Lower leg skin (tissue), 4 donors: ENCODE data around the gene C18orf63. TPM values are rescaled to one million over a fixed set of nuclear protein-coding genes. Genes with fewer than 3 reads are reported as not detected.

Experiments
- DNase-seq, 2 donors: peaks; one replicate each; pipeline ENCODE4 v3.0.0-alpha.2; 2019; ENCODE audit warnings: low spot score in 2 of 2
- H3K4me3 ChIP-seq: fragments of 200-600 bp; sonication (generic); 2 replicates; pipeline ENCODE4 v1.5.1; 2017; ENCODE audit warnings: mild to moderate bottlenecking, low read depth; ENCODE audit not compliant: poor library complexity, severe bottlenecking
- POLR2A ChIP-seq, 2 donors: fragments of 450-650 bp; IDR thresholded peaks; one replicate each; pipeline ENCODE4 v1.6.1; 2016 to 2017; ENCODE audit warnings: antibody characterized with exemption in 2 of 2, mild to moderate bottlenecking in 1 of 2, moderate library complexity in 1 of 2
- WGBS, 2 donors: methylation state at CpG; one replicate each; pipeline ENCODE4 v1.1.5; 2018; 5-methylcytosine and 5-hydroxymethylcytosine counted together
- intact Hi-C: fragments of 100-400 bp; cut with DNase I; formaldehyde crosslinking; loops from one replicate; pipeline ENCODE4 v1.15.0; 2023; ENCODE audit warnings: low total_unique reads
- total RNA-seq, 4 donors: library from RNA; depleted of rRNA; stranded (reverse); fragments of >200 nt; gene quantifications; one replicate each; pipeline ENCODE4 v1.1.0, GENCODE V29; 2016
- TF ChIP-seq, protein P1 (sequence below), 3 donors: fragments of 450-650 bp; IDR thresholded peaks; one replicate each; pipeline ENCODE4 v1.5.1; 2016; ENCODE audit warnings: antibody characterized with exemption in 3 of 3, mild to moderate bottlenecking in 3 of 3, moderate library complexity in 2 of 3

C18orf63 gene
- total RNA-seq, 4 donors from 2014 or later = not detected

DNA sequence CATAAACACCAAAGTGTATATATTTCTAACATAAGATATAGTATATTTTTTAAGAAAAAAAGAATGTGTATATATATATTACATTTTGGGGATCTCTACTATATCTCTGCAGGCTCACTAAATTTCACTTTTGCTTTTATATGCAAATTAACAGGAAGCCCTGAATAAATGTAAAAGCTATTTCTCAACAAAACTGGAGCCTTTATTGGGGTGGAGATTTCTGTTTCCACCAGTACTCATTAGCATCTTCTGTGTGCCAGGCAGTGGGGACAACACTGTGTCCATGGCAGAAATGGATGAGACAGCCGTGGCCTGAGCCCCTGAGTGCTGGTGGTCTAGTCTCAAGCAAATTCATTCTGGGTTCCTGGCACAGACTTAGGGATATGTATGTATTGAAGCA is 41.3 kb downstream of the C18orf63 start:
- intact Hi-C loops = loop anchor here (10.0 kb wide), 1 partner anchor 198 kb away; no protein-coding TSS in a partner anchor
- WGBS, 2 donors = 74 to 90% methylated on average over 1 of the region's 1 CpG
- DNase-seq = no peak
- TF ChIP-seq, protein P1, sequence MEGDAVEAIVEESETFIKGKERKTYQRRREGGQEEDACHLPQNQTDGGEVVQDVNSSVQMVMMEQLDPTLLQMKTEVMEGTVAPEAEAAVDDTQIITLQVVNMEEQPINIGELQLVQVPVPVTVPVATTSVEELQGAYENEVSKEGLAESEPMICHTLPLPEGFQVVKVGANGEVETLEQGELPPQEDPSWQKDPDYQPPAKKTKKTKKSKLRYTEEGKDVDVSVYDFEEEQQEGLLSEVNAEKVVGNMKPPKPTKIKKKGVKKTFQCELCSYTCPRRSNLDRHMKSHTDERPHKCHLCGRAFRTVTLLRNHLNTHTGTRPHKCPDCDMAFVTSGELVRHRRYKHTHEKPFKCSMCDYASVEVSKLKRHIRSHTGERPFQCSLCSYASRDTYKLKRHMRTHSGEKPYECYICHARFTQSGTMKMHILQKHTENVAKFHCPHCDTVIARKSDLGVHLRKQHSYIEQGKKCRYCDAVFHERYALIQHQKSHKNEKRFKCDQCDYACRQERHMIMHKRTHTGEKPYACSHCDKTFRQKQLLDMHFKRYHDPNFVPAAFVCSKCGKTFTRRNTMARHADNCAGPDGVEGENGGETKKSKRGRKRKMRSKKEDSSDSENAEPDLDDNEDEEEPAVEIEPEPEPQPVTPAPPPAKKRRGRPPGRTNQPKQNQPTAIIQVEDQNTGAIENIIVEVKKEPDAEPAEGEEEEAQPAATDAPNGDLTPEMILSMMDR (IDR thresholded peaks at IDR 0.05) = no peak
- TF ChIP-seq POLR2A (IDR thresholded peaks at IDR 0.05) = no peak
- no peak overlapping the region for H3K4me3 ChIP-seq

DNA sequence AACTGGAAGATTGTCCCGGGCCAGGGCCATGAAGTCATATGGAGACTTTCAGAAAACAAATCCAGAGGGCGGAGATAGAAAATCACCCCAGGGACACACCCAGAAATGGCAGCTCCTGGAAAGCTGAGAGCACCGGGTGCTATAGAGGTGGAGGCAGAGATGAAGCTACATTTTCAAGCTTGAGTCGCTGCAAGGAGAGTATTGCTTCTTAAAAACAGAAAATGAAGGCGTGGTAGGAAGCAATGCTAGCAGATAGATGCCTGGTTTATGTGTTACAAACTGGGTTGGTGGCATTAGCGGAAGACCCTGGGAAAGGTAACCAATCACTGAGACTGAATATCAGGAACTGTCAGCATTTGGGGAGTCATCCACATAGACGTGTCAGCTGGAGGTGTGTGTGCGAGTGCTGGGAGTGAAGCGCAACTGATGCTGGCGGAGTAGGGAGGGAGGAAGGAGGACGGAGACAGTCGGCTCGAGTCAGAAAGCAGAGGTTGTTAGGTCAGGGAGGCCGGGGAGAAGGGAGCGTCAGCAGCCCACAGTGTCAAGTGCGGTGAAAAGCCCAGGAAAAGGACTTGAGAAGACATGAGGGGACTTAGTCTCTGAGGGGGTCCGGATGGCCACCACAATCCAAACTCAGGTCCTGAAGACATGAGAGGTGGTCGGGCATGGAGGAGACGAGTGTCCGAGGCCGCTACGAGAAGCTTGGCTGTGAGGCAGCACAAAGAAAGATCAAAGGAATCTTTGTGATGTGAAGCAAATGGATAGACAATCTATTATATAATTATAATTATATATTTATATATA is 45.4 kb downstream of the C18orf63 start:
- WGBS, 2 donors = 88 to 89% methylated on average over 22 of the region's 22 CpGs
- TF ChIP-seq, protein P1 (IDR thresholded peaks at IDR 0.05) = no peak
- no peak for TF ChIP-seq POLR2A (IDR thresholded peaks at IDR 0.05)
- intact Hi-C loops = no loop called here
- no peak overlapping the region for H3K4me3 ChIP-seq
- DNase-seq = no peak

DNA sequence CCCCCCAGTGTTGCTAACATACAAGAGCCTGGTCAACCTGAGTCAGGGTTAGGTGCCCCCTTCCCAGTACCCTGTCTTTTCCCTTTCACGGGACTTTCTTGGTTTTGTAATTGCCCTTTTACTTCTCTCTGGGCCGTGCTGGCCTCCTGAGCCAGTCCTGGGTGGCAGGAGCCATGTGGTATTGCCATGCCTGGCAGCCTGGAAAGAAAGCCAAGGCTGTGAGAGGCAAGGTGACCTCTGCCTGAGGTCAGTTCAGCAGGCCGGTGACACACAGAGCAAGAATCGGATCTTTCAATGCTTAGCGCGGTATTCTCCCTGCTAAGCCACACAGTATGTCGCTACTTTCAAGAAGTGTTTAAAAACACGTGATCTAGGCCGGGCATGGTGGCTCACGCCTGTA is 52.3 kb downstream of the C18orf63 start:
- 95% methylated on average over 10 of the region's 10 CpGs for WGBS, 2 donors
- TF ChIP-seq, protein P1 (IDR thresholded peaks at IDR 0.05) = no peak
- no peak for TF ChIP-seq POLR2A (IDR thresholded peaks at IDR 0.05)
- no peak overlapping the region for H3K4me3 ChIP-seq
- no peak for DNase-seq
- intact Hi-C loops = no loop called here

DNA sequence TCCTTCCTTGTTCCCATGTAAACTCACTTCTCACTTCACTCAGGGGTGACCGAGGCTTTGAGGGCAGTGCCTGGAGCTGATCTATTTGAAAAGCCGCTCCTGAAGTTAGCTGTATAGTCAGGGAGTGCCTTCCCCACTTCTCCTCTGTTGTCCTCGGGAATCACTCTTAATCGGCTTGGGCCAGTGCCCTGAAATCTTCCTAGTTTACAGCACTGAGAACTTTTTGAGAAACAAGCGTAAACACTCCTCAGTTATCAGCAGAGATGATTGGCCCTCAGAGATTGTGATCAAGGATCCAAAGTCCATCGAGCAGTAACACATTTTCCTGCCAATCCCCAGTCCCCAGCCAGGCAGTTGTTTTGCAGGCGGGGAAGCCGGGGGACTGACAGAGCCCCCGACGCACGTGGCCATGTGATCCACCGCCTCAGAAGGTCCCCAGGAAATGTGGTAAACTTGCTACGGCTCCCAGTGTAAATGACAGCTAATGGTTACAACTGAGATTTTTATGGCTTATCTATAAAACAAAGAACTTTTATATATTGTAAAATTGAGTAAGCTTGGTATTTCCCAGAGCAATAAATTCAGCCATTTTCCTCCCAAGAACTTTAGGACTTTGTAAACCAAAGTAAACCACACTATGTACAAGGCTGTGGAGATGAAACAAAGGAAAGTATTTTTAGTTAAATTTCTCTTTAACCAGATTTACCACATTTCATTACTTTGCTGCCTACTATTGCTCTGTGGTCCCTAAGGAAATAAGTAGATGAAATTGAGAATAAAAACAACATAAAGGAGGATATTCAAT is 53.5 kb downstream of the C18orf63 start:
- no peak for DNase-seq
- 49 to 51% methylated on average over 13 of the region's 13 CpGs for WGBS, 2 donors
- TF ChIP-seq POLR2A (IDR thresholded peaks at IDR 0.05) = no peak
- TF ChIP-seq, protein P1 (IDR thresholded peaks at IDR 0.05) = no peak
- H3K4me3 ChIP-seq = no peak overlapping the region
- intact Hi-C loops = no loop called here

DNA sequence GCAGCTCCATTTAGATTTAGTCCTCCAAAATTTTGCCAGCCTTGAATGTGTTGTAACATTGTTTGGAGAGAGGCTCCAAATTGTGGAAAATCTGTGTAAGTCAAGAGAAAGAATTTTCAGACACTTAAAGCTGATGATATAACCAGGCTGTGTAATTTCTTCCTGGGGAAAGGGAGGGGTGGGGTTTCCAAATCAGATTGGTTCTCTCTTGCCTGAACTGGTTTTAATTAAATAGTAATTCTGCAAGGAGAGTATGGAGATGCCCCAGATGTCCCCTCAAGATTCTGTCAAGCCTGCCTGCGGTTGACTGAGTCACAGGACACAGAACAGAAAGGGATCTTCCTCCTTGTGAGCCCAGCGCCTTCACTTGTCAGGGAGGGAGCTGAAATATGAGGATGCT is 54.5 kb downstream of the C18orf63 start:
- no peak for DNase-seq
- TF ChIP-seq POLR2A (IDR thresholded peaks at IDR 0.05) = no peak
- TF ChIP-seq, protein P1 (IDR thresholded peaks at IDR 0.05) = no peak
- intact Hi-C loops = no loop called here

More for the DNA sequence above, 54.5 kb downstream of the C18orf63 start:
- WGBS, 2 donors = 29 to 33% methylated on average over 2 of the region's 2 CpGs
- H3K4me3 ChIP-seq = no peak overlapping the region
